ENCODE results near the gene SLC39A7. TPM values are rescaled to one million over a fixed set of nuclear protein-coding genes. Genes with fewer than 3 reads are reported as not detected.

The SLC39A7 gene
- total RNA-seq, 1 donor from 2014 or later: 74.8 TPM

GRCh38 chr6:33204415-33205190, 3.9 kb downstream of the SLC39A7 start, which contains the start of gene HSD17B8:
TSS of gene HSD17B8 (plus strand) at chr6:33204655. CDS start at chr6:33204669, 14 bp downstream.
- peak; percentile 69 for ATAC-seq

DNA sequence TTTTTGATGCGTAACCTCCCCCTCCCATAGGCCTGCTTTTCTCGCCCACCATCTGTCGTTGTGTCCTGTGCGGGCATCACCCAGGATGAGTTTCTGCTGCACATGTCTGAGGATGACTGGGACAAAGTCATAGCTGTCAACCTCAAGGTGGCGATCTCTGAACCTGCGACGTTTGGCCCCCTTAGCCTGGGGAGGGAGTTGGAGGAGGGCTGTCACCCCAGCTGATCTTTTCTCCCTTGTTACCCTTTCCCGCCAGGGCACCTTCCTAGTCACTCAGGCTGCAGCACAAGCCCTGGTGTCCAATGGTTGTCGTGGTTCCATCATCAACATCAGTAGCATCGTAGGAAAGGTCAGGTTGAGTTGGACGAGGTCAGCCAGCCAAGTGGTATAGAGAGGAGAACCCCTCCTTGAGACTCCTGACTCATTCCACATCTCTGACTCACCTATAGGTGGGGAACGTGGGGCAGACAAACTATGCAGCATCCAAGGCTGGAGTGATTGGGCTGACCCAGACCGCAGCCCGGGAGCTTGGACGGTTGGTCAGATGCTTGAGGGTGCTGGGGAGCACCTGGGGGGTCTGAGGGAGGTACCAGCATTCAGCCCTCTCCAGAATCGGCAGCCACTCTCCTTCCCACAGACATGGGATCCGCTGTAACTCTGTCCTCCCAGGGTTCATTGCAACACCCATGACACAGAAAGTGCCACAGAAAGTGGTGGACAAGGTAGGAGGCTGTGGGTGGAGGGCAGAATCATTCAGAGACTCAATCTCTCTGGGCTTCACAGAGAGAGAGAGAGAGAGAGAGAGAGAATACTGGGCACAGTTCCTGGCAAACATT, 4.7 kb downstream of the SLC39A7 start:
- ATAC-seq: no peak
- DNase-seq (ENCODE audit: low spot score): no peak

More at GRCh38 chr6:33204415-33205190, 3.9 kb downstream of the SLC39A7 start, which contains the start of gene HSD17B8:
- DNase-seq (ENCODE audit: low spot score): peak; percentile 95

DNA sequence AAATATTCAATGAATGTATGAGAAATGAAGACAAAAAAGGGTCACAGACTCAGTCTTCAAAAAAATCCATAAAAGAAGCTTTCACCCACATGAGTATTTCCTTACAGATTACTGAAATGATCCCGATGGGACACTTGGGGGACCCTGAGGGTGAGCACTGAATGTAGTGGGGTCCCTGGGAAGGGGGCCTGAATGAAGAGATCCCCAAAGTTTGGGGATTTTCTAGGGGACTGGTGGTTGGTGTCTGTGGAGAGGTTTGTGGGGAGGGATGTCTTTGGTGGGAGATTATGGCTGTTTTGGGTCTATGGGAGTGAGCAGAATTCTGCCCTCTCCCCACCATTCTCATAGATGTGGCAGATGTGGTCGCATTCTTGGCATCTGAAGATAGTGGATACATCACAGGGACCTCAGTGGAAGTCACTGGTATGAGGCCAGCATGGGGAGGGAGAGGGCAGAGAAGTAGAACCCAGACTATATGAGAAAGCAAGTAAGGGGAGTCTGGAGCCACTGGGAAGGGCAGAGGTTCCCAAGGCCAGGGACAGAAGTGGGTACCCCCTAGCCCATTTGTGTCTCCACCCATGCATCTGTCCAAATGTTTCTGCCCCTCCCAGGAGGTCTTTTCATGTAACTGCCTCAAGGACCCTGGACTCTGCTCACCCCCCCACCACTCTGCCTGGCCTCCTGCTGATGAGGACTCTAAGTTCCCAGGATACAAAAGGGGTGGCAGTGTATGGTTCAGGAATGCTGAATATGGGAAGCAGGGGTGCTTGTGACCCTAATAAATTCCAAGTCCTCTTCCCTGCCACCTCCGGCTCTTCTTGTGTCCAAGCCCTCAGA, 5.6 kb downstream of the SLC39A7 start:
- ATAC-seq (no peak), DNase-seq (ENCODE audit: low spot score) (no peak)

- no peak for DNase-seq (ENCODE audit: low spot score)
- ATAC-seq: no peak
These were observed 6.3 kb downstream of the SLC39A7 start for GRCh38 chr6:33206864-33207551.

GRCh38 chr6:33207552-33208090, 7.0 kb downstream of the SLC39A7 start:
- no peak for DNase-seq (ENCODE audit: low spot score)
- ATAC-seq: peak; percentile 6

- ATAC-seq (peak; percentile 73), DNase-seq (ENCODE audit: low spot score) (peak; percentile 85)
These were observed 7.7 kb downstream of the SLC39A7 start, which contains the start of gene RING1 for GRCh38 chr6:33208091-33208967. TSS of gene RING1 (plus strand) at chr6:33208500. CDS start at chr6:33208823, 323 bp downstream.

DNA sequence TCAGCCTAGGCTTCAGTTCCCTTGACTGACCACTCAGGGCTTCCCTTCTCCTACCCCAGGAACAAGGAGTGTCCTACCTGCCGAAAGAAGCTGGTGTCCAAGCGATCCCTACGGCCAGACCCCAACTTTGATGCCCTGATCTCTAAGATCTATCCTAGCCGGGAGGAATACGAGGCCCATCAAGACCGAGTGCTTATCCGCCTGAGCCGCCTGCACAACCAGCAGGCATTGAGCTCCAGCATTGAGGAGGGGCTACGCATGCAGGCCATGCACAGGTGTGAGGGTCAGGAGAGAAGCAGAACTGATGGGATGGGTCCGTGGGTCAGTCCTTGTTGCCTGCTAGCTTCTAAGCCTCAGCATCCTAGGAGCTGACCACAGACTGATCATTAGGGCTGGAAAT, 9.2 kb downstream of the SLC39A7 start:
- DNase-seq (ENCODE audit: low spot score): no peak
- ATAC-seq: no peak

- no peak for DNase-seq (ENCODE audit: low spot score)
- no peak for ATAC-seq
These were observed 10.5 kb downstream of the SLC39A7 start for GRCh38 chr6:33211136-33211535.

DNA sequence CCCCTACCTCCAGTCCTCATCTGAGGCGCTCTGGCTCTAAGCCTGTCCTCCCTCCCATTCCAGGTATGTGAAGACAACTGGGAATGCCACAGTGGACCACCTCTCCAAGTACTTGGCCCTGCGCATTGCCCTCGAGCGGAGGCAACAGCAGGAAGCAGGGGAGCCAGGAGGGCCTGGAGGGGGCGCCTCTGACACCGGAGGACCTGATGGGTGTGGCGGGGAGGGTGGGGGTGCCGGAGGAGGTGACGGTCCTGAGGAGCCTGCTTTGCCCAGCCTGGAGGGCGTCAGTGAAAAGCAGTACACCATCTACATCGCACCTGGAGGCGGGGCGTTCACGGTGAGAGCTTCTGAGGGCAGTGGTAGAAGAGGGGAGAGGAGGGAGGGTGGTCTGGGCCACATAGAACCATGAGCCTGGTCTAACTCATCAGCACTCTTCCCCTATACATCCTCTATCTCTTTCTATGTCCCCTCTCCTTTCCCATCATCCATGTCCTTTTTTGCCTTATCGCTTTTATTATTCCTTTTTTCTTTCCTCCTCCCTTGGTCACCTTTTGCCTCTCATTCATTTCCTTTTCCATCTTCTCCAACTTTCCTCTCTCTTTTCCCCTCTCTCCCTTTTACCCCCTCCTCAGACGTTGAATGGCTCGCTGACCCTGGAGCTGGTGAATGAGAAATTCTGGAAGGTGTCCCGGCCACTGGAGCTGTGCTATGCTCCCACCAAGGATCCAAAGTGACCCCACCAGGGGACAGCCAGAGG, 11.2 kb downstream of the SLC39A7 start:
- no peak for ATAC-seq
- no peak for DNase-seq (ENCODE audit: low spot score)

- no peak for ATAC-seq
- no peak for DNase-seq (ENCODE audit: low spot score)
These were observed 12.1 kb downstream of the SLC39A7 start for GRCh38 chr6:33212857-33213165.

- ATAC-seq (peak; percentile 19), DNase-seq (ENCODE audit: low spot score) (no peak)
These were observed 12.7 kb downstream of the SLC39A7 start for GRCh38 chr6:33213166-33213988.

DNA sequence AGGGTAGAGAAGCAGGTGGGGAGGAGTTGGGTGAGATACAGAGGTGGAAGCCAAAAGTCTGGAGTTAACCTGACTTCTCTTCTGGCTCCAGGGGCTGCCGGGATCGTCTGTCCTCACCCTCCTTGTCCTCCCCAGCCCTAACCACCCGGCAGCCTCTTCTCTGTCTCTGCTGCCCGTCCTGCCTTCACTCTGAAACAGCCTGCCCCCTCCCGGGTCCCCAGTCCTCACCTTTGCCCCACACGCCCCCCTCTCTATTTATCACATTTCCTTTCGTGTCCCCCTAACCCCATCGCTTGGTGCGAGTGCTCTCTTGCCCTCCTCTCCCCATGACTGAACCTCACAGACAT, 13.3 kb downstream of the SLC39A7 start:
- ATAC-seq: no peak
- DNase-seq (ENCODE audit: low spot score): no peak

GRCh38 chr6:33215271-33216116, 14.8 kb downstream of the SLC39A7 start:
- DNase-seq (ENCODE audit: low spot score): no peak
- no peak for ATAC-seq

DNA sequence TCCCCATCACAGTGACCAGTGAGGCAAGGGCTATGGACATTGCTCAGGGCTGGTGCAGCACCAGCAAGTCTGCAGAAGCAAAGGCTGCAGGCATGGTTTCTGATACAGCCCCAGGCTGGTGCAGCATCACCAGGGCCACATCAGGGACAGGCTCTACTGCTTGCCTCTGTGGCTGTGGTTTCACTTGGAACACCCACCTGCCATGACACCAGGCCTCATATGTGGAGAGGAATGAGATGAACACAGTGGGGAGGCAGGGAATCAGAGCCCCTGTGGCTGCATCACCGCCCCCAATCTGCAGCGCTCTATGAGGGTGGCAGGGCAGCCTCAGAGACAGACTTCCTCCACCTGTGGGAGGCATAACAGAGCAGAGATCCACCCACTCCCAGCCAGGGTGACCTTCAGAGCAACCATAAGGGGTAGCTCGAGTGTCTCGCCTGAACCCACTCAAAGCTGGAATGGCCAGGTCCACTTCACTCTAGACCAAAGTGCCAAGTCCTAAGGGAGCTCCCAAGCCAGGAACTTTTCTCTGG, 15.5 kb downstream of the SLC39A7 start:
- DNase-seq (ENCODE audit: low spot score) (no peak), ATAC-seq (no peak)

- DNase-seq (ENCODE audit: low spot score) (no peak), ATAC-seq (no peak)
These were observed 16.6 kb downstream of the SLC39A7 start for GRCh38 chr6:33217246-33217645.

DNA sequence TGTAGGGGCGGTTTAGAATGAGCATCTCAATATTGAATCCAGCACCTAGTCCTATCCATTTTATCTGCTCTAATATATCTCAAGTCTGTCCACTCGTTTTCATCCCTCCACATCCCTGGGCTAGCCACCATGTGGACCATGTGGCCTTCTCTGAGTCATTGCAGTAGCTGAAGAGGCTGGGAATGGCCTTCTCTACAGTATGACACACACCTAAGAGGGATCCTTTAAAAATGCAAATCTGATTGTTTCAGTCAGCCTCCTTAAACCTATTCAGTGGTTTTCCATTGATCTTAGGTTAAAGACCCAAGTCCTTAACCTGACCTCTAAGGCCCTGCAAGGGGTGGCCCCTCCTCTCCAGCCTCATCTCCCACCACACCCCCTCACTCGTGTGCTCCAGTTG, 17.0 kb downstream of the SLC39A7 start:
- DNase-seq (ENCODE audit: low spot score) (no peak), ATAC-seq (no peak)
